ENCODE measurements around the gene SOX11. TPM values are rescaled to one million over a fixed set of nuclear protein-coding genes. Genes with fewer than 3 reads are reported as not detected.

The SOX11 gene
- total RNA-seq, 1 experiment from 2014 or later, result not detected

GRCh38 chr2:5723791-5724735 lies 31.9 kb downstream of the SOX11 start:
- no peaks in the 10 kb centered on the region for H3K9me3 Mint-ChIP-seq (ENCODE audit: unreplicated experiment)
- no peak for TF ChIP-seq CTCF (IDR thresholded peaks at IDR 0.05; ENCODE audit: unreplicated experiment)
- CTCF ChIA-PET, result interaction anchor here (0.9 kb wide), 1 partner anchor 375 kb away, joined by 5 read pairs; no protein-coding TSS in a partner anchor
- DNase-seq (ENCODE audit: unreplicated experiment), result no peak
- peaks cover 5% of the 10 kb centered on the region for H3K4me1 Mint-ChIP-seq (ENCODE audit: insufficient read depth, unreplicated experiment)
- intact Hi-C loops (cut with micrococcal nuclease), result no loop called here
- POLR2A ChIA-PET, result no interaction called here
- no TSS peak for BruUV-seq (replicated peaks)
- H3K27me3 Mint-ChIP-seq (ENCODE audit: insufficient read depth, unreplicated experiment), result no peaks in the 10 kb centered on the region
- H3K36me3 Mint-ChIP-seq (ENCODE audit: insufficient read depth, unreplicated experiment), result no peaks in the 10 kb centered on the region
- no peak overlapping the region for H3K4me3 Mint-ChIP-seq (ENCODE audit: unreplicated experiment)
- H3K27ac Mint-ChIP-seq (ENCODE audit: low read depth, unreplicated experiment), result no peak overlapping the region

- CTCF ChIA-PET, result no interaction called here
- intact Hi-C loops (cut with micrococcal nuclease), result no loop called here
- no peak overlapping the region for H3K27ac Mint-ChIP-seq (ENCODE audit: low read depth, unreplicated experiment)
Observed at GRCh38 chr2:5725072-5725471, 32.9 kb downstream of the SOX11 start.

GRCh38 chr2:5725794-5726463 lies 33.7 kb downstream of the SOX11 start:
- ChIA-PET POLR2A (no interaction called here), CTCF (no interaction called here)
- no TSS peak for BruUV-seq (replicated peaks)
- no peak for DNase-seq (ENCODE audit: unreplicated experiment)
- H3K27ac Mint-ChIP-seq (ENCODE audit: low read depth, unreplicated experiment), result no peak overlapping the region
- no peaks in the 10 kb centered on the region for H3K36me3 Mint-ChIP-seq (ENCODE audit: insufficient read depth, unreplicated experiment)
- H3K27me3 Mint-ChIP-seq (ENCODE audit: insufficient read depth, unreplicated experiment), result no peaks in the 10 kb centered on the region
- intact Hi-C loops (cut with micrococcal nuclease), result no loop called here
- H3K9me3 Mint-ChIP-seq (ENCODE audit: unreplicated experiment), result no peaks in the 10 kb centered on the region
- H3K4me1 Mint-ChIP-seq (ENCODE audit: insufficient read depth, unreplicated experiment), result no peaks in the 10 kb centered on the region
- H3K4me3 Mint-ChIP-seq (ENCODE audit: unreplicated experiment), result no peak overlapping the region
- TF ChIP-seq CTCF (IDR thresholded peaks at IDR 0.05; ENCODE audit: unreplicated experiment), result no peak

More at GRCh38 chr2:5725072-5725471, 32.9 kb downstream of the SOX11 start:
- POLR2A ChIA-PET, result no interaction called here
- Mint-ChIP-seq H3K9me3 (ENCODE audit: unreplicated experiment) (no peaks in the 10 kb centered on the region), H3K36me3 (ENCODE audit: insufficient read depth, unreplicated experiment) (no peaks in the 10 kb centered on the region), H3K4me1 (ENCODE audit: insufficient read depth, unreplicated experiment) (peaks cover 5% of the 10 kb centered on the region), H3K4me3 (ENCODE audit: unreplicated experiment) (no peak overlapping the region), H3K27me3 (ENCODE audit: insufficient read depth, unreplicated experiment) (no peaks in the 10 kb centered on the region)
- DNase-seq (ENCODE audit: unreplicated experiment), result no peak
- no TSS peak for BruUV-seq (replicated peaks)
- no peak for TF ChIP-seq CTCF (IDR thresholded peaks at IDR 0.05; ENCODE audit: unreplicated experiment)

GRCh38 chr2:5727235-5727634 lies 35.1 kb downstream of the SOX11 start:
- no peaks in the 10 kb centered on the region for H3K36me3 Mint-ChIP-seq (ENCODE audit: insufficient read depth, unreplicated experiment)
- POLR2A ChIA-PET, result no interaction called here
- no TSS peak for BruUV-seq (replicated peaks)
- no peak overlapping the region for H3K4me3 Mint-ChIP-seq (ENCODE audit: unreplicated experiment)
- intact Hi-C loops (cut with micrococcal nuclease), result no loop called here
- H3K4me1 Mint-ChIP-seq (ENCODE audit: insufficient read depth, unreplicated experiment), result no peaks in the 10 kb centered on the region
- H3K9me3 Mint-ChIP-seq (ENCODE audit: unreplicated experiment), result no peaks in the 10 kb centered on the region
- DNase-seq (ENCODE audit: unreplicated experiment), result no peak
- H3K27ac Mint-ChIP-seq (ENCODE audit: low read depth, unreplicated experiment), result no peak overlapping the region
- CTCF ChIA-PET, result no interaction called here
- H3K27me3 Mint-ChIP-seq (ENCODE audit: insufficient read depth, unreplicated experiment), result no peaks in the 10 kb centered on the region
- no peak for TF ChIP-seq CTCF (IDR thresholded peaks at IDR 0.05; ENCODE audit: unreplicated experiment)

All from MCF 10A (cell line).